Activated T-cell treated with anti-CD3 and anti-CD28 coated beads for 4 hours (primary cell): ENCODE results near the gene PTPRN.
"Not testable (repeated sequence)": the region's sequence is repeated elsewhere in the genome, so short reads cannot be mapped to it uniquely, and the experiment has no call there.

ENCODE experiments used
- DNase-seq: peaks from one replicate; pipeline ENCODE4 v3.0.0-alpha.2; 2020

PTPRN gene

DNA sequence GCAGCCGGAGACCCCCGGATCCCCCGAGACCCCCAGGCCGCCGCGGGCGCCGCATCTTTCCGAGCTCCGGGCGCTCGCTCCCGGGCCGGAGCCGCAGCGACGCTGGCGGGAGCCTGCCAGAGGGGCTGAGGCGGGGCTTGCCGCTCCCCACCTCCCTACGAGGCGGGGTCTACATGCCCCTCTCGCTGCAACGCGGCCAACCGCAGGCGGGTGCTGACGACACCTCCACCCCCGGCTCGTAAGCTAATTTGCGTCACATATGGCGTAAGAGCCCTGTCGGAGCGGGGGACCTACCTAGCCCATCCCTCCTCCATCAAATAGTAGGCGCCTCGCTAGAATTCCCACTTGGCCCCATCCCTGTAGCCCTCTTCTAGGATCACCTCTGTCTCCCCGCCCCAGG is at the start of gene PTPRN:
Gene PTPRN (minus strand): TSS at position 124 of the 400 bp plus-strand sequence. CDS start 69 bp downstream, at position 55.
- no peak for DNase-seq

DNA sequence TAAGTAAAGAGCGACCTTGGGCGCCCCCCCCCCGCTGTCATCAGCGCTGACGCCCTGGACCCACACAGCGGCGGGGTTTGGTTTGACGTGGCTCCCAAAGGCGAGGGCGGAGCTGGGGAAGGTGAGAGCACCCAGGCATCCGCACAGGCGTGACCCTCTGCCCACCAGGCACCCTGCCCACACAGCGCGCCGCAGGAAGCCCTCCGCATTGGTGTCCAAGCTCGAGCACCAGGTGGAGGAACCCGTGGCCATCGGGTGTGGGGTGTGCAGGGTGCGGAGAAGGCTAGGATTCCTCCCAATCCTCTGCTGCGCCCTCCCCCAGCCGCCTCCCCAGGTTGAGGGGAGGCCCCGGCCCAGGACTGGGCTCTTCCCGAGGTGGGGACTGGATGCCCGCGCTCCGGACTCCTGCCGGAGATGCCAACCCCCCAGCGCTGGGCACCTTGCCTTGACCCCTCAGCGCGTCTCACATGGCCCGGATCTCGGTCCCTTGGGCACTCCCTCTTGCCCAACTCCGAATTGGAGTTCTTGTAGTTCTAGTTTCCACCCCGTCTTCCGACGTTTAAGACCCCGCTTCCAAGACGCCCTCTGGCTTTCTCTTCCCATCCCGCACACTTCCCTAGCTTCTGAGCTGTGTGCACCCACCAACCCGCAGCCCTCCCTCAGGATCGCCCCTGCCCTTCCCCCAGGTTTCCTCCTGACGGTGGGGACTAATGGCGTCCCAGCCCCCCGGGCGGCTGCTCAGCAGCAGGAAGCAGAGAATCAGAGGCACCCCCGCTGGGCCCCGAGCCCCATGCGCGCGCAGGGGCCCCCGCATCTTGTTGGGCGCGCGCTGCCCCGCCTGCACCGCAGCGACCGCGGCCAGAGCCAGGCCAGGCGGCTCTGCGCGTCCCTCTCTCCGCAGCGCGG is 49.2 kb upstream of the PTPRN start:
- no peak for DNase-seq

DNA sequence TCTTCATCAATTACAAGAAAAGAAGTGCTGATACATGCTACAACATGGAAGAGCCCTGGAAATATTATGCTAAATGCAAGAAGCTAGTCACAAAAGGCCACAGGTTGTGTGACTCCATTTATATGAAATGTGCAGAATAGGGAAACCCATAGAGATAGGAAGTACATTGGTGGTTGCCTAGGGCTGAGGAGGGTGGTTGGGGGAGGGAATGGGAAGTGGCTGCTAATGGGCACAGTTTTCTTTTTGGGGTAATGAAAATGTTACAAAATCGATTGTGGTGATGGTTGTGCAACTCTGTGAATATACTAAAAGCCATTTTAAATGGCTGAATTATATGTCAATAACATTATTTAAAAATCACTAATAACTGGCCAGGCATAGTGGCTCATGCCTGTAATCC is 47.6 kb upstream of the PTPRN start:
- no peak for DNase-seq

DNA sequence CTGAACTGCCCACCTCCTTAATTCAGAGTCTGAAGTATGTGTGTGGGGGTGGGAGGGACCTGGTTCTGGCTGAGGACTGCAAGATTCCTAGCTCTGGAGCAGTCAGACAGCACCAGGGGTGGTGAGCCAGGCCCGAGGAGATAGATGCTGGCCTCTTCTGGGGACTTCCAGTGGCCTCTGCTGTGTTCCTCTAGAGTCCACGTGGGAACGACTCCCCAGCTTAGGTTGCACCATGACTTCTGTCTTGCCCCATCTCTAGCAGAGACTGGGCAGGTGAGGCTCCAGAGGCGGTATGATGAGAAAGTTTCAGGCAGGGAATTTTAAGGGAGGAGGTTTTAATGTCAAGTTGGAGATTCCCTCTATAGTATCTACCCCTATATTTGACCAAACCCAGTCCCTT is 45.4 kb upstream of the PTPRN start:
- DNase-seq, result no peak

DNA sequence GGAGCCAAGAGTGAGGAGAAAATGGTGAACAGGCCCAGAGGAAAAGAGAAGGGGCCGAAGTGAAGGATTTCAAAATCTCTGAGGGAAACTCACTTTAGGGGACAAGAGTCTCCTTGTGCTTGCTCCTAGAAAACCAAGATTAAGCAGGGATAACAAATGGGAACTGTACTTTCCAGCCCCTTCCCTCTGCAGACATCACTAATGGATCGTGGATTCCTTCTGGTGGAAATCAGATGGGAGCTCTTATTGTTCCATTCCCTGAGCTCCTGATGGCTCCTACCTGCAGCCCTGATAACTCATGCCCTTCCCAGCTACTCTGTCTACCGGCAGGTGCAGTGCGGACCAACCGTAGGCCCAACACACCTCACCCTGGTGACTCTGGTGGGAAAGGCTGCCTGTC is 43.9 kb upstream of the PTPRN start:
- DNase-seq, result no peak

DNA sequence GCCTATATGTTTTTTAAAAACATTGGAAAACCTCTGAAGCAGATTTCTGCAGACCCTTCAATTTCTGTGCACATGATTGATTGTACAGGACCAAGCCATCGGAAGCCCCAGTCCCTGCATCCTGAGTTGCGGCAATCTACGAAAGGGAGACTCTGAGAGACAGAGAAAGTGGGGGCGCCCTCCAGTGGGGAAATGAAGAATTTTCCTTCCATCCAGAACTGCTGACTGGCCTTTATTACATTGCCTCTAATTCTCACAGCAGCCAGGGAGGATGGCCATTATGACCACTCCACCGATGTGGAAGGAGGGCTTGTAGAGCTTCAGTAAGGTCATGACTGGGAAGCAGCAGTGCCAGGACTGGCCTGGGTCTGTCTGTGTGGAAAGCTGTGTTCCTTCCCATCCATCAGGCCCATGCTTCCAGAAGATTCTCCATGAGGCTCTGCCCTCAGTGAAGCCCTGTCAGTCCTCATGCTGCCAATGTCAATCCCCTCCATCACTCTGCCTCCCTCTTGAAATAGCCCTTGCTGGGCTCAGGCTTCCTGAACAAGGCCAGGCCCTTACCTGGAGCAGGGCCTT is 43.3 kb upstream of the PTPRN start:
- DNase-seq, result peak; percentile 52

DNA sequence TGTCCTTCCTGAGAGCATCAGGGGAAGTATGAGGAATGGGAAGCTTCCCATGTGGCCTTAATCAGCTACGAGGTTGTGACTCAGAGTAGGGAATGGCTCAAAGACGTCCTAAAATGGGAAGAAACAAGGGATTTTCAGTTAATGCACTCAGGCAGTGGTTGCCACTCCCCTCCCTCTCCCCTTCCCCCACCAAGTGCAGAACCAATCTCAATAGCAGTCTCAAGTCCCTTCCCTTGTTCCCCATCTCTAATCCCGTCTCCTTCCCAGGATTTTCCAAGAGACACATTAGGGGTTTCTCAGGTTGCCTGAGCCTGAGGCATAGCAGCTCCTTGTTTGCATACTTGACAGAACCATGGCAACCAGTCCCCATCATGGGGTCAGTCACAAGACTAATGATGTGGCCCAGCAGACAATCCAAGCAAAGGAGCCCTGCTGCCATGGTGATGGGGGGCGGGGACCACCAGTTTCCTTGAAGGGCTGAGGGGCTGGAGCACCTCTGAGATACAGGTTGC is 41.6 kb upstream of the PTPRN start:
- no peak for DNase-seq

DNA sequence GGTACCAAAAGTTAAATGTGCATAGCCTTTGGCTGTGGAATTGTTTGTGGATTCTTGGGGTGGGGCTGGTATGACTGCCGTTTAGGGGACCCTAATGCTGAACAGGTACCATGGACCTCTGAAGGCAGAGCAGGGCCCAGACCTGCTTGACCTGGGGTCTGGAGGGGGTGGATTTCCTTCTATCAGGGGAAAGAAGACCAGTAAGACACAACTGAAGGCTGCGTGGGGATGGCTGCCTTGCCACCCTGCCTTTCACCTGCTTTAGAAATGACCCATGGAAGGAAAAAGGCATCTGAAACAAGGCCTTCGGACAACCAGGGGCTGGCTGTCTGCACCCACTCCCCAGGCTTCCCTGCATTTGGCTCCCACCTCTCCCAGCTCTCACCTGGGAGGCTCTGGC is 41.0 kb upstream of the PTPRN start:
- DNase-seq, result no peak

DNA sequence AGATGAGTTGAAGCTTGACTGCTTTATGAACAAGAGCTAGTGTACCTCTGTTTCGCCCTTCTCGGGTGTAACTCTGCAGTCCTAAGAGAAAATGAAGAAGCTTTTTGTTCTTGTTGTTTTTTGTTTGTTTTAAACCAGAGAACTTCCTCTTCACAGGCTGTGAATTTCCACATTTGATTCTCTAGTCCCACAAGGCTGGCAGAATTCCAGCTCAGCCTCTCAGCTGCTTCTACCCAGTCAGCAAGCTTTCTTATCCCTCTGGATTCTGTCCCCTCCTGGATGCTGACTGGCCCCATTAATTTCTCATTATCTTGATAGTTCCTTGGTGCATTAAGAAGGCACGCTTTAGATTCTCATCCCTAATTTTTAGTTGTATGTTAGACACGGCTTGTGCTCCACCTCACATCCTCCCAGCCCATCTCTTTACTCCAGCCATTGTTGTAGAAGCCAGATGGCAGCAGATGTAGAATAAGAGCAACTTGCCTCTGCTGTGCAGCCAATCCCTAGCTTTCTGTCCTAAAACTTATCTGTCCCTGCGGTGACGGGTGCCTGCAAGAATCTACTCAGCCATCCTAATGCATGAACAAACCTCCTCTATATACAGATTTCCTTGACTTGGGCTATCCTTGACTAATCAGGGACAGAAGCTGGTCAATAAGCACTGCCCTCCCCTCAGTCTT is 35.7 kb upstream of the PTPRN start:
- no peak for DNase-seq

DNA sequence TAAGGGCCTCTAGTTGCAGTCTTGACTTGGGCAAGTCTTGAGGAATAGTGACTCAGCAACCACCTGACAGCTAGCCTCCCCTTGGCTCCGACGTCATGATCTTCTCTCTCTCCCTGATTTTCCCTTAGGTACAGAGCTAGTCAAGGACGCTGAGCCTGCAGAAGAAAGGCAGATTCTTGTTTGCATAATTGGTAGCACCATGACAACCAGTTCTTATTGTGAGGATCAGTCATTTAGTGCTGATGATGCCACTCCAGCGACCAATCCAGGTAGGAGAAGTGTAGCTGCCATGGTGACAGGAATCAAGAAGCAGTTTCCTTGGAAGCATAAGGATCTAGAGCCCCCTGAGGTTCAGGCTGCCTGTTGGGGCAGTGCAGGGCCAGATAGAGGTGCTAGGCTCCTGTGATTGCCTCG is 26.2 kb upstream of the PTPRN start:
- DNase-seq, result no peak

DNA sequence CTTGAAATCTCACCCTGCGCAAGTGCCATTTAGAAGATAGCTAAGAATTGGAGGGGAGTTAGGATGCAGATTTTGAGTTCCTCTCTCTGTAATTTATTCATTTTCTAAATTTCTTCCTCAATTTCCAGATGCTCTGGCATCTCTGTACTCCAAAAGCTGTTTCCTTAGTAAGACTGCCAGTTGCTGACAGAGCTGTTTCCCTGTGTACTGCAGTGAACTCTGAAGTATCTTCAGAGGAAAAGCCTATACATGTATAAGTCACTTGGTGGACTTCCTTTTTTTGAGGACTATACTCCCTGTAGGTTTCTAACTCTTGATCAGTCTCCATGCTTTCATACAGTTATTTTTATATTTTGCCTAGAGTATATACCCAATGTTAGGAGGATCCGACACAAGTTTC is 24.9 kb upstream of the PTPRN start:
- no peak for DNase-seq

DNA sequence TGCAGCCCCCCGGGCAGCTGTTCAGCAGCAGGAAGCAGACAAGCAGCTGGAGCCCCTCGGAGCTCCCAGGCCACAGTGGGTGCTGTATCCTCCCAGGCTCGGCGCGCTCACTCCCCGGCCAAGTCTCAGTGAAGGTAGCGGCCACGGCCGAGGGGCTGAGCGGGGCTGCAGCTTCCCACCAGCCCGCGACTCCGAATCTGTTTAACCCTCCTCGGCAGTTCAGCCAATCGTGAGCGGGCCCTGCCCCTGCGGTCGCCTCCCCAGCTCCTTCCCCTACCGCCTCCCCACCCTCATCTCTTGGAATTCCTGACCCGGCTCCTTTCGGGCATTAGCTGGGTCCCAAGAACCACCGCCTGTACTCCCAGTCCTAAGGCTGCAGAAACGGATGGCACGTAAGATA is 23.3 kb upstream of the PTPRN start, which contains the start of gene RESP18:
Gene RESP18 (minus strand): TSS at position 203 of the 400 bp plus-strand sequence.
- DNase-seq, result no peak

DNA sequence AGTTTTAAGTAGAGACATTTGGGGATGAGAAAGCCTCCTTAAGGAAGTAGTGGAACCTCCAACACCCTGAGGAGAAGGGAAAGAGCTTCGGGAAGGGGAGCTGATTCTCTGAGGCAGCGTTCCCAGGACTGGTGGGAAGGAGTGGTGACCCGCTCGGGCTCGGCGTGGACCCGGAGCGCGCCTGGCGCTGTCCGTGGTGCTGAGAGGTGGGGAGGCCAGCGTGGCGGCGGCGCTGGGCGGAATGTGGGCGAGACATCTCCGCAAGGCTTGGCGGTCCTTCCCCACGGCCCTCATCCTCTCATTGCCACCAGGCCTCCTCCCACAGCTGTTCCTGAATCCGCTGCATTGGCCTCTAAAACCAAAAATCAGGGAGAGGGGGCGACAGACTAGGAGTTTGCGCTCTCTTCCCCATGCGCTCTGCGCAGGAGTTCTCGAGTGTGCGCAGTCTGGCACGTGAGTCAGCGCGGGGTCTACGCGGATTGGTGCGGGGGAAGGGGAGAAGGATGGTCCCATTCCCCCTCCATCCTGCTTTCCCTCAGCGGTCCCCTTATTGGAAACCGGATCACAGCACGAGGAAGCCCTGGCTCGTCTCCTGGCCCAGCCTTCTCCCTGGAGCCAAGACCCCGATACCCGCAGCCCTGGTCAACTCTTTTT is 22.5 kb upstream of the PTPRN start:
- no peak for DNase-seq

DNA sequence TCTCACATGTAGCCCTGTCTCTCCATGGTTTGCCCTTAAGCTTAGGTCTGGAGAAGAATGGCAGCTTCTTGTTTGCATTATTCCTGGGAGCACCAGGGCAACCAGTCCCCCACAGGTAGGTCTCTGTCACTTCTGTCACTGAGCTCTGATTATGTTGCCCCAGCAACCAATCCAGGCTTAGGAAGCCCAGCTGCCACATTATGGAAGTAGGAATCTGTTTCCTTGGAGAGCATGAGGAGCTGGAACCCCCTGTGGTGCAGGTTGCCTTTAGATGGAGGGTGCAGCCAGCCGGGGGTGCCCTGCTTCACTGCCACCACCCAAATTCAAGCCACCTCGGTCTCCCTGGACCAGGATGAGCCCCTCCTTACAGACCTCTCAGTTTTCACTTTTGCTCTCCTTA is 18.5 kb upstream of the PTPRN start:
- no peak for DNase-seq

DNA sequence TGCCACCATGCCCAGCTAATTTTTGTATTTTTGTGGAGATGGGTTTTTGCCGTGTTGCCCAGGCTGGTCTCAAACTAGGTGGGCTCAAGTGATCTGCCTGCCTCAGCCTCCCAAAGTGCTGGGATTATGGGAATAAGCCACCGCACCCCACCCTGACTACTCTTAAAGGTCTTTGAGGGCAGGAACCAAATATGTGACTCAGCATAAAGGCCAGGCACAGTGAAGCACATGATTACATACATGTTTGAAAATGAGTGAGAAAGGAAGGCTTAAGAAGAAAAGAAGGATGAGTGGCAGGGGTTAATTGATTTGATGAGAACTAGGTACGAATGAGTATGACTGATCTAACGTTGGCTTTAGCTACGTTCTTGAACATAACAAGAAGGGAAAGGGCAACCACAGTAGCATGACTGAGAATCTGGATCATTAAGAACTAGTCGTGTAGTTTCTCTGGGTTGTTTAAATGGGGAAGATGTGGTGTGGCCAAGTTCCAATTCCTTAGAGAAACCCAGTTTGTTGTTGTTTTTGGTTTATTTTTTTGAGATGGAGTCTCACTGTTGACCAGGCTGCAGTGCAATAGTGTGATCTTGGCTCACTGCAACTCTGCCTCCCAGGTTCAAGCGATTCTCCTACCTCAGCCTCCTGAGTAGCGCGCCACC is 16.6 kb upstream of the PTPRN start:
- no peak for DNase-seq

DNA sequence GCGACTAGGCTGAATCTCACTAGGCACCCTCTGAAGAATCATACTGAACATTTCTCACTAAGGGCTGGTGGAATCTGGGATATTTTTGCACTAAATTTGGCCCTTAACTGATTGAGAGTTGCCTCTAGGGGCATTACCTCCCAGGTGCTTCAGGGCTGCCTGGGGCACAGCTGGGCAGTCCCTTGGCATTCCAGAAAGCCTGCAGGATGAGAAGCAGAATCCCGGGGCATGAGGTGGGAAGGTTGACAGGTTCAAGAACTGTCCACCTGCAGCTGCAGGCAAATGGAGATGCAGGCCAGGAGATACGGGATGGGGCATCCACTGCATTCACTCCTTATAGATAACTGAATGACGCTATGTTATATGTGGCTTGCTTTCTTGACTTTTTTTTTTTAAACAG is 15.9 kb upstream of the PTPRN start:
- no peak for DNase-seq

DNA sequence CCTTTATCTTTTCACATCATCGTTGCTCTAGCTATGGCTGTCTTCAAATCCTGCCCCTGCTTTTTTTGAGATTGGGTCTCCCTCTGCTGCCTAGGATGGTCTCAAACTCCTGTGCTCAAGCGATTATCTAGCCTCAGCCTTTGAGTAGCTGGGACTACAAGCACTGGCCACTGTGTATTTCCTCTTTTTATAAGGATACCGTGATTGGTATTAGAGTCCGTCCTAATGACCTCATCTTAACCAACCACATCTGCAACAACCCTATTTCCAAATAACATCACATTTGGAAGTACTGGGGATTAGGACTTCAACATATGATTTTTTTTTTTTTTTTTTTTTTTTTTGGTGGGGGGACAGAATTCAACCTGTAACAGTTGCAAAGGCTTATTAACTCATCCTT is 14.2 kb upstream of the PTPRN start:
- no peak for DNase-seq

DNA sequence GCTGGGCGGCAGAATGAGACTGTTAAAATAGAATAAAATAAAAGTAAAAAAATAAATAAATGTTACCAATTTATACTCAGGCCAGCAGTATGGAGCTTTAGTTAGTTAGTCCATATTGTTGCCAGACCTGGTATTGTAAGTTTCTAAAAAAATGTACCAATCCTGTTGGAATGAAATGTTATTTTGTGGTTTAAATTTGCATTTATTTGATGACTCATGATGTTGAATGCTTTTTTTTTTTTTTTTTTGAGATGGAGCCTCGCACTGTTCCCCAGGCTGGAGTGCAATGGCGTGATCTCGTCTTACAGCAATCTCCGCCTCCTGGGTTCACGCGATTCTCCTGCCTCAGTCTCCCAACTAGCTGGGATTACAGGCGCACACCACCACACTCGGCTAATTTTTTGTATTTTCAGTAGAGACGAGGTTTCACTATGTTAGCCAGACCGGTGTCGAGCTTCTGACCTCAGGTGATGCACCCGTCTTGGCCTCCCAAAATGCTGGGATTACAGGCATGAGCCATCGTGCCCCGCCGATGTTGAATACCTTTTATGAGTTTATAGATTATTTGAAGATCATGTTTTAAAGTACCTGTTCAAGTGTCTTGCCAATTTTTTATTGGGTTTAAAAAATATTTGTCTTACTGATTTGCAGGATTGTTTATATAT is 5.7 kb upstream of the PTPRN start:
- no peak for DNase-seq

DNA sequence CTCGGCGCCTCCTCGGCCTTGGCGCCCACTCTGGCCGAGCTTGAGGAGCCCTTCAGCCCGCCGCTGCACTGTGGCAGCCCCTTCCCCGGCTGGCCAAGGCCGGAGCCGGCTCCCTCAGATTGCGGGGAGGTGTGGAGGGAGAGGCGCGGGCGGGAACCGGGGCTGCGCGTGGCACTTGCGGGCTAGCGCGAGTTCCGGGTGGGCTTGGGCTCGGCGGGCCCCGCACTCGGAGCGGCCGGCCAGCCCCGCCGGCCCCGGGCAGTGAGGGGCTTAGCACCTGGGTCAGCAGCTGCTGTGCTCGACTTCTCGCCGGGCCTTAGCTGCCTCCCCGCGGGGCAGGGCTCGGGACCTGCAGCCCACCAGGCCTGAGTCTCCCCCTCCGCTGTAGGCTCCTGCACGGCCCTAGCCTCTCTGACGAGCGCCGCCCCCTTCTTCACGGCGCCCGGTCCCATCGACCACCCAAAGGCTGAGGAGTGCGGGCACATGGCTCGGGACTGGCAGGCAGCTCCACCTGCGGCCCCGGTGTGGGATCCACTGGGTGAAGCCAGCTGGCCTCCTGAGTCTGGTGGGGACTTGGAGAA is 3.6 kb upstream of the PTPRN start:
- not testable (repeated sequence) for DNase-seq

DNA sequence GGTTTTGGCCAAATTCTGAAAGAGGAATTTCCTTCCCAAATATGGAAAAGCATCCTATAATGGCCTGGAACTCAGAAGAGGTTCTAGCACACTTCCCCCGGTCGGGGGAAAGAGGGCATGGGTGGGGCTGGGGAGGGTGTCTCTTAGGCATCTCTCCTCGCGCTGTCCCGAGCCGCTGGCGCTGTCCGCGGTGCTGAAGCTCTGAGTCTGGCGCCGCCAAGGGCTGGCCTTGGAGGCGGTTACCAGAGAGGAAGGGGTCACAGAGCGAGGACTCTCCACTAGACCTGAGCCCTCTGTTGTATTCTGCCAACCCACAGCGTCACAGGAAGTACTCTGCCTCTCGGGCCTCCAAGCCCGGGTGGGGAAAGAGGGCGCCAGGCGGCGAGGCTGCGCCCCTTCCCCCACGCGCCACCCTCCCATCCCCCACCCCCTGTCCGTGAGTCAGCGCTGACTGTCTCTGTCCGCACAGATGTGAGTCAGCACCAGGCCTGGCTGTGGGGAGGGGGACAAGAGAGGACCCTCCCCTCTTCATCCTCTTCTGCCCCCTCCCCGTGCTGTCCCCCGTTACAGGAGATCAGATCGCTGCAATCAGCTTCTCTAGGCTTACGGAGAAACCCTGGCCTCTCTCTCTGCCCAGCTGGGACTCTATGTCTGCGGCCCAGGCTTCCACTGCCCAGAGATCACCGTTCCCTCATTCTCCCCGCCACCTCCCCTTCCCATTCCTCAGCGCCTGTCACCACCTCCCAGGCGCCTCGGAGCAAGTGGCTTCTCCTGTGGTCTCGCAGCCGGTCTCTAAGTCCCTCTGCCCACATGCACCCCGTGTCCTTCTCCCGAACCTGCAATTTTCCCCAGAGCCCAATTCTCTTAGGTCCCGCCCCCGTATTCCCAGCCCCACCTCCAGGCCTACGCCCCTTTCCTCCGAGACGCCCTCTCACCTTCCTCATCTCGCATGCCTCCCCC is 779 bp downstream of the PTPRN start:
- DNase-seq, result peak; percentile 43
